ENCODE data around the gene CDS2.

DNA sequence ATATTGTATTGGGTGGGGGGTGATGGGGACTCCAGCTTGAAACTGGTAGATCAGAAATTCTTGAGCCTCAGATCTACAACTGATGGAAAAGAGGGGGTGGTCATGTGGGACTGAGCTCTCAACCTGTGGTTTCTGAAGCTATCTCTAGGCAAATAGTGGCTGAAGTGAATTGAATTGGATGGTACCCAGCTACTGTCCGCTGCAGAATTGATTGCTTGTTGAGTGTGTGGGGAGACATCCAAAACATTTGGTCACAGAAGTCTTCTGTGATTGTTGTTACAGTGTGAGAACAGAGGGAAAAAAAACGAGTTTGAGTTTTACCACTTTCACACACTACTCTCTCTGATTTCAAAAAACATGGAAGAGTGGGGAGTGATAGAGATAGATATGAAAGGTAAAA is 14.8 kb downstream of the CDS2 start:
- TF ChIP-seq PTBP1 (IDR thresholded peaks at IDR 0.05; ENCODE audit: low read depth, low read length, poor library complexity, severe bottlenecking) (no peak), THAP11 (CRISPR knock-in tag; IDR thresholded peaks at IDR 0.05) (no peak), RBM22 (optimal IDR thresholded peaks at IDR 0.05; ENCODE audit: low read length) (no peak), CREB1 (IDR thresholded peaks at IDR 0.05) (no peak), CREB1 (CRISPR knock-in tag; IDR thresholded peaks at IDR 0.05) (no peak), NFYB (CRISPR knock-in tag; IDR thresholded peaks at IDR 0.05) (no peak), KDM1A (CRISPR knock-in tag; IDR thresholded peaks at IDR 0.05) (no peak), PLRG1 (conservative IDR thresholded peaks at IDR 0.05) (no peak), ATF7 (IDR thresholded peaks at IDR 0.05) (no peak), ATF7 (CRISPR knock-in tag; IDR thresholded peaks at IDR 0.05) (no peak)
- TF ChIP-seq, protein P1, sequence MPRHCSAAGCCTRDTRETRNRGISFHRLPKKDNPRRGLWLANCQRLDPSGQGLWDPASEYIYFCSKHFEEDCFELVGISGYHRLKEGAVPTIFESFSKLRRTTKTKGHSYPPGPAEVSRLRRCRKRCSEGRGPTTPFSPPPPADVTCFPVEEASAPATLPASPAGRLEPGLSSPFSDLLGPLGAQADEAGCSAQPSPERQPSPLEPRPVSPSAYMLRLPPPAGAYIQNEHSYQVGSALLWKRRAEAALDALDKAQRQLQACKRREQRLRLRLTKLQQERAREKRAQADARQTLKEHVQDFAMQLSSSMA (CRISPR knock-in tag; IDR thresholded peaks at IDR 0.05) = no peak
- TF ChIP-seq, protein P2, sequence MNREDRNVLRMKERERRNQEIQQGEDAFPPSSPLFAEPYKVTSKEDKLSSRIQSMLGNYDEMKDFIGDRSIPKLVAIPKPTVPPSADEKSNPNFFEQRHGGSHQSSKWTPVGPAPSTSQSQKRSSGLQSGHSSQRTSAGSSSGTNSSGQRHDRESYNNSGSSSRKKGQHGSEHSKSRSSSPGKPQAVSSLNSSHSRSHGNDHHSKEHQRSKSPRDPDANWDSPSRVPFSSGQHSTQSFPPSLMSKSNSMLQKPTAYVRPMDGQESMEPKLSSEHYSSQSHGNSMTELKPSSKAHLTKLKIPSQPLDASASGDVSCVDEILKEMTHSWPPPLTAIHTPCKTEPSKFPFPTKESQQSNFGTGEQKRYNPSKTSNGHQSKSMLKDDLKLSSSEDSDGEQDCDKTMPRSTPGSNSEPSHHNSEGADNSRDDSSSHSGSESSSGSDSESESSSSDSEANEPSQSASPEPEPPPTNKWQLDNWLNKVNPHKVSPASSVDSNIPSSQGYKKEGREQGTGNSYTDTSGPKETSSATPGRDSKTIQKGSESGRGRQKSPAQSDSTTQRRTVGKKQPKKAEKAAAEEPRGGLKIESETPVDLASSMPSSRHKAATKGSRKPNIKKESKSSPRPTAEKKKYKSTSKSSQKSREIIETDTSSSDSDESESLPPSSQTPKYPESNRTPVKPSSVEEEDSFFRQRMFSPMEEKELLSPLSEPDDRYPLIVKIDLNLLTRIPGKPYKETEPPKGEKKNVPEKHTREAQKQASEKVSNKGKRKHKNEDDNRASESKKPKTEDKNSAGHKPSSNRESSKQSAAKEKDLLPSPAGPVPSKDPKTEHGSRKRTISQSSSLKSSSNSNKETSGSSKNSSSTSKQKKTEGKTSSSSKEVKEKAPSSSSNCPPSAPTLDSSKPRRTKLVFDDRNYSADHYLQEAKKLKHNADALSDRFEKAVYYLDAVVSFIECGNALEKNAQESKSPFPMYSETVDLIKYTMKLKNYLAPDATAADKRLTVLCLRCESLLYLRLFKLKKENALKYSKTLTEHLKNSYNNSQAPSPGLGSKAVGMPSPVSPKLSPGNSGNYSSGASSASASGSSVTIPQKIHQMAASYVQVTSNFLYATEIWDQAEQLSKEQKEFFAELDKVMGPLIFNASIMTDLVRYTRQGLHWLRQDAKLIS (CRISPR knock-in tag; IDR thresholded peaks at IDR 0.05) = no peak

All from HepG2 (cell line).